Natural killer cell (primary cell): ENCODE measurements around the gene CFAP91. TPM values are rescaled to one million over a fixed set of nuclear protein-coding genes. Genes with fewer than 3 reads are reported as not detected.

Experiments used
- ATAC-seq, 3 donors: fragments of 150-1000 bp in 2 of 3; fragments of 200-7000 bp in 1 of 3; cut with Tn5 transposase; 1 replicate in 1 of 3; 2 replicates in 2 of 3; pipeline ENCODE4 v1.10.0; 2021; ENCODE audit warnings: mild to moderate bottlenecking in 2 of 3, moderate library complexity in 2 of 3
- DNase-seq, 2 donors: peaks; one replicate each; pipeline versions ENCODE4 v3.0.0 to v3.0.0-alpha.2; 2013 to 2021; ENCODE audit warnings: mixed read lengths in 1 of 2
- H3K27ac ChIP-seq: one replicate; pipeline ENCODE4 v1.5.1; 2013; ENCODE audit warnings: mild to moderate bottlenecking, low read length
- H3K27me3 ChIP-seq: one replicate; pipeline ENCODE4 v1.6.1; 2013; ENCODE audit warnings: low read length; ENCODE audit not compliant: control insufficient read depth, insufficient read depth
- H3K36me3 ChIP-seq: one replicate; pipeline ENCODE4 v1.6.1; 2013; ENCODE audit warnings: low read length; ENCODE audit not compliant: control insufficient read depth, insufficient read depth
- H3K4me1 ChIP-seq: one replicate; pipeline ENCODE4 v1.6.1; 2013; ENCODE audit warnings: low read length; ENCODE audit not compliant: control insufficient read depth, insufficient read depth
- H3K4me3 ChIP-seq: one replicate; pipeline ENCODE4 v1.5.1; 2013; ENCODE audit warnings: low read length
- H3K9me3 ChIP-seq: one replicate; pipeline ENCODE4 v1.6.1; 2013; ENCODE audit warnings: low read length; ENCODE audit not compliant: control insufficient read depth, insufficient read depth
- H3K27ac Mint-ChIP-seq, 2 donors: one replicate each; pipeline ENCODE4 v1.8.0; 2022; ENCODE audit warnings: mild to moderate bottlenecking in 2 of 2, mixed read lengths in 2 of 2, moderate library complexity in 1 of 2
- H3K27me3 Mint-ChIP-seq, 2 donors: one replicate each; pipeline ENCODE4 v1.8.0; 2022; ENCODE audit warnings: low read depth in 2 of 2, mixed read lengths in 2 of 2
- H3K36me3 Mint-ChIP-seq: one replicate; pipeline ENCODE4 v1.8.0; 2022; ENCODE audit warnings: mixed read lengths
- H3K4me1 Mint-ChIP-seq, 2 donors: one replicate each; pipeline ENCODE4 v1.8.0; 2022; ENCODE audit warnings: mixed read lengths in 2 of 2
- H3K4me3 Mint-ChIP-seq: one replicate; pipeline ENCODE4 v1.8.0; 2022; ENCODE audit warnings: mild to moderate bottlenecking, moderate library complexity, mixed read lengths
- H3K9me3 Mint-ChIP-seq, 2 donors: one replicate each; pipeline ENCODE4 v1.8.0; 2022; ENCODE audit warnings: mixed read lengths in 2 of 2
- CTCF ChIP-seq: fragments of 200-600 bp; IDR thresholded peaks from one replicate; pipeline ENCODE4 v1.8.0; 2022; ENCODE audit warnings: antibody characterized with exemption
- WGBS: methylation state at CpG from one replicate; pipeline ENCODE4 v1.1.7; 2013; ENCODE audit warnings: missing lambda C conversion rate; ENCODE audit not compliant: insufficient coverage; 5-methylcytosine and 5-hydroxymethylcytosine counted together
- intact Hi-C: fragments of 100-400 bp; cut with micrococcal nuclease; formaldehyde crosslinking; loops from one replicate; pipeline ENCODE4 v1.14.2; 2022
- total RNA-seq, 4 donors: library from RNA; stranded (reverse); fragments of 120-200 nt in 1 of 4; gene quantifications; one replicate each; pipeline versions ENCODE4 v1.2.3 to v1.2.4, GENCODE V29; 2013 to 2022

The CFAP91 gene
- total RNA-seq, 3 donors from 2014 or later (not counting 1 experiment from before 2014, with no cell fraction given): 0.14 TPM; not detected in 2

GRCh38 chr3:119658994-119659393 is 43.8 kb upstream of the CFAP91 start:
- DNase-seq: no peak
- Histone ChIP-seq H3K4me1 (no peaks in the 10 kb centered on the region), H3K36me3 (no peaks in the 10 kb centered on the region), H3K27ac (no peak overlapping the region), H3K9me3 (no peaks in the 10 kb centered on the region), H3K4me3 (no peak overlapping the region), H3K27me3 (no peaks in the 10 kb centered on the region)
- WGBS: 94% methylated on average over 2 of the region's 2 CpGs
- H3K36me3 Mint-ChIP-seq: peaks cover 7% of the 10 kb centered on the region
- no peaks in the 10 kb centered on the region for H3K27me3 Mint-ChIP-seq
- ATAC-seq: no peak
- H3K27ac Mint-ChIP-seq: no peak overlapping the region
- H3K4me3 Mint-ChIP-seq: no peak overlapping the region
- TF ChIP-seq CTCF: no peak
- intact Hi-C loops: no loop called here
- H3K4me1 Mint-ChIP-seq: peaks cover 0 to 5% of the 10 kb centered on the region in 2 donors
- no peaks in the 10 kb centered on the region for H3K9me3 Mint-ChIP-seq

- H3K4me3 Mint-ChIP-seq: no peak overlapping the region
- no peak overlapping the region for H3K27ac Mint-ChIP-seq
- ATAC-seq: no peak
- no peaks in the 10 kb centered on the region for H3K27me3 Mint-ChIP-seq
- Histone ChIP-seq H3K4me3 (no peak overlapping the region), H3K36me3 (no peaks in the 10 kb centered on the region), H3K4me1 (no peaks in the 10 kb centered on the region), H3K9me3 (no peaks in the 10 kb centered on the region), H3K27me3 (no peaks in the 10 kb centered on the region), H3K27ac (no peak overlapping the region)
- WGBS: 76% methylated on average over 9 of the region's 9 CpGs
- no peak for TF ChIP-seq CTCF
- H3K4me1 Mint-ChIP-seq: peaks cover 0 to 5% of the 10 kb centered on the region in 2 donors
- intact Hi-C loops: no loop called here
- H3K36me3 Mint-ChIP-seq: peaks cover 7% of the 10 kb centered on the region
- DNase-seq: no peak
- no peaks in the 10 kb centered on the region for H3K9me3 Mint-ChIP-seq
Measured at GRCh38 chr3:119659606-119660291, 43.1 kb upstream of the CFAP91 start.

DNA sequence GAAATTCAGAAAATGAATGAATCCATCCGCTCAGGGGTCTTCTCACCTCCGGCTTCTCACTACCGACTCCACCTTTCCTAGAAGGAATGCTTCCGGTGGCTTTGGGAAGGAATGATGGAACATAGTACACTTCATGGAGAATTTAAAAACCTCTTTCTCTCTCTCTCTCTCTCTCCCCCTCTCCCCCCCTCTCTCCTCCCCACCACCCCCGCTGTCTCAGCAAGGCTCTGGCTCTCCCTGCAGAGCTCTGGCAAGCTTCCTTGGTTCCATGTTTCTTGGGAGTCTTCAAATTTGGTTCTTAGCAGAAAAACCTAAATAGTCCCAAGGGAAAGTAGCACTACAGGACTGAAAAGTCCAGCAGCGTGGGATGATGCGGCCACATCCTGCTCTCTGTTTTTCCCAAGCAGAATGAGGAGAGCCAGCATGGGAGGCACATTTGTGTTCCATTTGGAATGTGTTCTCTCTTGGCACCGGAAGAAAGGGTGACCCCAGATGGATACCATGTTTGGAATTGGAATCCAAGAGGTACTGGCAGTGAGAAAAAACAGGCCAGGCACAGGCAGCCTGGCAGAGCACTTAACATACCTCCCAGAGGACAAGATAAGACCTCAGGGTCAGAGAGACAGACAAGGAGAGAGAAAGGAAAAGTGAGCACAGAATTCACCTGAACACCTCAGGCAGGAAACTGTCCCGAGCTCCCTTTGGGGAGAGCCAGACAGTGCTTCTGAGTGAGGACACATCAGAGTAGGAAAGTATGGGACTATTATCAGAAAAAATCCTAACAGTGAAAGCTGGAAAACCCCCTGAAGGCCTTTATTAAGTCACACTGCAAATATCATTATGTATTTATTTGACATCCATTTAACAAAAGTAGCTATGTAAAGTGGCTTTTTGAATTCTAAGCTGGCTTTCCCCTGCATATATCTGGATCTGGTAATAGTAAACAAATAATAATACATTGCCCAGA is 42.1 kb upstream of the CFAP91 start, which contains the start of gene POPDC2:
TSS of gene POPDC2 (minus strand) at position 116 of the 967 bp plus-strand sequence. CDS start 166 bp downstream, outside the sequence.
- Histone ChIP-seq H3K9me3 (no peaks in the 10 kb centered on the region), H3K27ac (no peak within 1 kb of the TSS), H3K4me3 (no peak within 1 kb of the TSS), H3K4me1 (no peaks in the 10 kb centered on the region), H3K27me3 (no peaks in the 10 kb centered on the region), H3K36me3 (no peaks in the 10 kb centered on the region)
- Mint-ChIP-seq H3K4me1 (peaks cover 0 to 5% of the 10 kb centered on the region in 2 donors), H3K27me3 (no peaks in the 10 kb centered on the region), H3K9me3 (no peaks in the 10 kb centered on the region), H3K4me3 (no peak within 1 kb of the TSS), H3K36me3 (peaks cover 7% of the 10 kb centered on the region), H3K27ac (no peak within 1 kb of the TSS)
- WGBS: 96% methylated on average over 8 of the region's 9 CpGs
- ATAC-seq: no peak
- intact Hi-C loops: no loop called here
- TF ChIP-seq CTCF: no peak
- no peak for DNase-seq
